GM10266 (cell line): ENCODE data around the gene POU2AF2.
"Not testable (repeated sequence)": the region's sequence is repeated elsewhere in the genome, so short reads cannot be mapped to it uniquely, and the experiment has no call there.

Experiments
- DNase-seq: peaks from one replicate; pipeline ENCODE4 v3.0.0; 2012; ENCODE audit errors: extremely low spot score
- CTCF ChIP-seq: IDR thresholded peaks from 2 replicates; pipeline ENCODE4 v1.5.1; 2012; ENCODE audit warnings: mild to moderate bottlenecking, low read depth; ENCODE audit not compliant: control insufficient read depth, insufficient read depth; ENCODE audit errors: missing control alignments

The POU2AF2 gene

GRCh38 chr11:111209543-111210355 lies 35.8 kb upstream of the POU2AF2 start:
- no peak for TF ChIP-seq CTCF

GRCh38 chr11:111213256-111213655 lies 32.3 kb upstream of the POU2AF2 start:
- TF ChIP-seq CTCF, result no peak
- DNase-seq, result no peak

More at GRCh38 chr11:111209543-111210355, 35.8 kb upstream of the POU2AF2 start:
- no peak for DNase-seq

GRCh38 chr11:111220721-111221120 lies 24.8 kb upstream of the POU2AF2 start:
- no peak for DNase-seq
- no peak for TF ChIP-seq CTCF

GRCh38 chr11:111221208-111221607 lies 24.3 kb upstream of the POU2AF2 start:
- no peak for DNase-seq
- TF ChIP-seq CTCF, result no peak

GRCh38 chr11:111221936-111222335 lies 23.6 kb upstream of the POU2AF2 start:
- not testable (repeated sequence) for DNase-seq

GRCh38 chr11:111222821-111223455 lies 22.6 kb upstream of the POU2AF2 start:
- DNase-seq, result not testable (repeated sequence)

GRCh38 chr11:111225881-111226280 lies 19.6 kb upstream of the POU2AF2 start:
- no peak for DNase-seq
- TF ChIP-seq CTCF, result no peak

- DNase-seq, result no peak
- no peak for TF ChIP-seq CTCF
These were observed 15.9 kb upstream of the POU2AF2 start for GRCh38 chr11:111229604-111230003.
